NCI-H2029 treated with DMSO at 0.1 percent for 48 hours (cell line): ENCODE results near the gene UBE2Q2.
"Not testable (repeated sequence)": the region's sequence is repeated elsewhere in the genome, so short reads cannot be mapped to it uniquely, and the experiment has no call there.

Experiments used
- DNase-seq: peaks from one replicate; lab custom pipeline; 2025; lab: John Stamatoyannopoulos, UW

UBE2Q2 gene

DNA sequence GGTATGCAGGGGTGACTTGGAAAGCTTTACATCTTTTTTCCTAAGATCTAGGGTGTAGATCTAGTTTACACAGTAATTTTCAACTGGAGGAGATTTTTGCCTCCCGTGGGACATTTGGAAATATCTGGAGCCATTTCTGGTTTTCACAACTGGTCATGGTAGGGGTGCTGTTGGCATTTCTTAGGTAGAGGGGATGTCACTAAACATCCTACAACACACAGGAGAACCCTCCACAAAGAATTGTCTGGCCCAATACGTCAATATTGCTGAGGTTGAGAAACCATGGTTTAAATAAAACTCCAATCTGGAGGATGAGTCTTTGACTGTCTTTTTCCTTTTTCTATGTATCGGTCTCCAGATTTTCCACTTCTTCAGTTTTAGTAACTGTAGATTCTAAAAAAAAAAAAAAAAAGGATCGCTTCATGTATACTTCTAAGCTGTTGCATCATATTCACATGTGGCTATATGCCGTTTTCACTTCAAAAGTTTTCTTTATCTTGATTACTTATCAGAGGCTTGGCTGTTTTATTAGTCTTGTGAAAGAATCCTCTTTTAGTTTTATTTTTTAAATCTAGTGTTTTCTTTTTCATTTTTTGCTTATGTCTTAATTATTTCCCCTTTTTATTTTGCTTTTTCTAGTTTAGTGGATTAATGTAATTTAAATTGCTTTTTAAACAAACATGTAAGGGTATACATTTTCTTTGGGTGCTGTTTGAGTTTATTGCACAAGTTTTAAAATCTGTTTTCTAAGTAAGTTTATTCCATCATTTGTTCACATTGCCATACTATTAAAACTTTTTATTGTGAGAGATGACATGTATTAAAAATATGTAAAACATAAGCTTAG lies 21.2 kb downstream of the UBE2Q2 start:
- DNase-seq: no peak

DNA sequence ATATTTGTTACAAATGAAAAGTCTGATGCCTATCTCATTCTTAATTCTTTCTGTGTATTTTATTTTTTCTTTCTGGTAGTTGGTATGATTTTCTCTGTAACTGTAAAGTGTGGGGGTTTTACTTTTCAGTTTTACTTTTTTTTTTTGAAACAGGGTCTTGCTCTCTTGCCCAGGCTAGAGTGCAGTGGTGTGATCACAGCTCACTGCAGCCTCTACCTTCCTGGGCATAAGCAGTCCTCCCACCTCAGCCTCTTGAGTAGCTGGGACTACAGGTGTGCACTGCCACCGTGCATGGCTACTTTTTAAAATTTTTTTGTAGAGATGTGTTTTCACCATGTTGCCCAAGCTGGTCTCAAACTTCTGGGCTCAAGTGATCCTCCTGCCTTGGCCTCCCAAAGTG lies 22.8 kb downstream of the UBE2Q2 start:
- DNase-seq: not testable (repeated sequence)

GRCh38 chr15:75866916-75867315 lies 23.7 kb downstream of the UBE2Q2 start:
- no peak for DNase-seq

- DNase-seq: no peak
These were observed 24.2 kb downstream of the UBE2Q2 start for GRCh38 chr15:75867449-75867848.

GRCh38 chr15:75868019-75868418 lies 24.8 kb downstream of the UBE2Q2 start:
- DNase-seq: no peak

DNA sequence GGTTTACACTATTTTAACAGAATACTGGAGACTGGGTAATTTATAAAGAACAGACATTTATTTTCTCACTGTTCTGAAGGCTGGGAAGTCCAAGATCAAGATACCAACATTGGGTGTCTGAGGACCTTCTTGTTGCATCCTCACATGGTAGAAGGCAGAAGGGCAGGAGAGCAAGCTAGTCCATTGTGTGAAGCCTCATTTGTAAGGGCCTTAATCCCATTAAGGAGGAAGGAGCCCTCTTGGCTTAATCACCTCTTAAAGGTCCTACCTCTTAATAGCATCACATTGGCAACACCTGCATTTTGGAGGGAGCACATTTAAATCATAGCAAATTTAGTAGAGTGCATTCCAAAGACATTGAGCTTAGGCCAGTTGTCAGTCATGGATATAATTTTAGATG lies 26.2 kb downstream of the UBE2Q2 start:
- no peak for DNase-seq

- not testable (repeated sequence) for DNase-seq
These were observed 28.3 kb downstream of the UBE2Q2 start for GRCh38 chr15:75871589-75871988.

DNA sequence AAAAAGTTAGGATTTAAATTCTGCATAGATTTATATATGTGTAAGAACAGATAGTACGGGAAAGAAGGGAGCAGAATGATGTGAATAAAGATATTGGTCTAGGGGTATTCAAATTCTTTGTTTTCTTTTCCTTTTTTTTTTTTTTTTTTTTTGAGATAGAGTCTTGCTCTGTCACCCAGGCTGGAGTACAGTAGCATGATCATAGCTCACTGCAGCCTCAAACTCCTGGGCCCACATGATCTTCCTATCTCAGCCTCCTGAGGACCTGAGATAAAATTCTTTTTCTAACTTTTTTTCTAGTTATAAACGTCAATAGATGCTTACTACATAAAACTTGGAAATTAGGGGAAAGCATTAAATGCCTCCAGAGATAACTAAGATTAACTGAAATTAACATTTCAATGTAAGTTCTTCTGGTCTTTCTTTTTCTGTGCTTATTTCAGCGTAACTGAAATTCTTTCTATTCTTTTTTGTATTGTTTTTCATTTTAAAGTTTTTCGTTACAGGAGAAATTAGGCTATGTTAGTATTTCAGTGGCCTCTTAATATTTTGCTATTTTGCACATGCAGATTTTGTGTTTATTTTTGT lies 29.2 kb downstream of the UBE2Q2 start:
- DNase-seq: no peak

DNA sequence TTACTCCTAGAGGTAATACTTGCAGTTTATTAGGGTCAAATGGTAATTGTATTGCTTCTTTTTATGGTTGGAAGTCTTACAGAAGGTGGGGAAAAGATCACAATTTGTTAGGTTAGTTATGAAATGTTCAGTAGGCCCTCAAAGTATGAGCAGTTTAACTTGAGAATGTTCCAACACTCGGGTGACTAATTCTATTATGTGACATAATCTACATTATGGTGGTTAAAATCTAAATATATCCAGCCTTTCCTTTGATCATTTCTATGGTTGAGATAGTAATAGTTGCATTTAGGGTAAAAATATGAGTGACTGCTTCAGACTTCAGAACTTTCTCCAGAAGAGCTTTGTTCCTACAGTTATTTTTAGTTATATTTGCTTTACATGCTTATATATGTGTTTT lies 40.8 kb downstream of the UBE2Q2 start:
- DNase-seq: no peak

DNA sequence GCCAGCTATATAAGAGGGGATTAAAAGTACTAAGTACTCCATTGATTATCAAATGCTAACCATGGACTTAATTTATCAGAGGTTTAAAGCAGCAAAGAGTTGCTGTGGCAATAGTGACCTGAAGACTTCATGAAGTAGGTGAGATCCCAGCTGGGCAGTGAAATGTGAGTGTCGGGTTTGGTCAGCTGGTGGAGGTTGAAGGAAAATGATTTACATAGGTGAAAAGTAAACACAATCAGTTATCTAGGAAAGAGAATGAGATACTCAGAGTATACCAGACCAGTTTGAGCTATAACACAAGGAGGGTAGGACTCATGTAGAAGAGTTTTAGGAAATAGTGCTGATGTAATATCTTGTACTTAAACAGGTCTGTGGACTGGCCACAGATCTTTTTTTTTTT lies 43.9 kb downstream of the UBE2Q2 start:
- DNase-seq: no peak

DNA sequence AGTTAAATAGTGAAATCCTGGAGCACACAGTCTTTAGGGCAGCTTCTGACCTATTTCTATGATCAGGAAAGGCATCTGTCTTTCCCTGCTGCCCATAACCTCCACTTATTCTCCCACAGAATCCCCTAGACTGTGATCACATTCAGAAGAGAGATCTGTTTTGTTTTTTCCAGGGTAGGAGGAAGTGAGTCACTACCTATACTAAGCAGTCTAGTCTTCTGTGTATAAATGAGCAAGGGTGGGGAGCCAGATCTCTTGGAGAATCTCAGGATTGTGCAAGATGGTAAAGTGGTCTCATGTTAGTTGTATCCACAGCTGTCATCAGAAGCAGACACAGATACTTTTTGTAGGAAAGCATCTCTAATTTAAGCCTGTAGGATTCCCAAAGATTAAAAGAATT lies 48.6 kb downstream of the UBE2Q2 start:
- DNase-seq: no peak

- DNase-seq: no peak
These were observed 52.5 kb downstream of the UBE2Q2 start for GRCh38 chr15:75895731-75896130.

DNA sequence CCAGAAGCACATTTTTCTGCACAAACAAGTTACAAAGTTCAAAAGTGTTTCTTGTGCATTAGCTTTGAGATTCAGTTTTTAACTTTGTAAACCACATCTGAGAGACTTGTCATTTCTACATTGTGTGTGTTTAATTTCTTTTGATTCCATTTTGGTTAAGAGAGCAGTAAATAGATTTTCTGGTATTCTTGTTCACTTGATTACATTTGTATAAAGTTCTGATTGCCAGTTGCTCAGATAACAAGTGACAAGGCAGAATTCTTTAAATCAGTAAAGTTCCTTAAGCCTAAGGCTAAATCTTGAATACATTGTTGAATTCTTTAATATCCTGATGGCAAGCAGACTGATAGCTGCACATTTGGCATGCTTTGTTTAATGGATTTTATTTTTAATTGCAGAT lies 57.3 kb downstream of the UBE2Q2 start:
- no peak for DNase-seq

DNA sequence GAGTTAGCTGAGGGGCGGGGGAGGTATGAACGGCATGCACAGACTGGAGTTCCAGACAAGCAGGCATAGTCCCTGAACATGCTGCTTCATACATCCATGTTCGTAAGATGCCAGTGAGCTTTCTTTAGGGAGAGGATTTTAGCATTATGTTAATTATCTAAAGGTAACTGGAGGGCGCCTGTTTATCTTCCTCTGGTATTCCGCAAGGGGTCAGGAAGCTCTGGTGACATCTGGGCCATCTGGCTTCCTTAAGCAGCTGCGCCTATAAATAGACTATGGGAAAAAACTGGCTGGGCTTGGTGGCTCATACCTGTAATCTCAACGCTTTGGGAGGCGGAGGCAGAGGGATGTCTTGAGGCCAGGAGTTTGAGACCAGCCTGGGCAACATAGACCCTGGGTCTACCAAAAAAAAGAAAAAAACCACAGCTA lies 58.9 kb downstream of the UBE2Q2 start:
- no peak for DNase-seq

GRCh38 chr15:75903331-75904239 lies 60.3 kb downstream of the UBE2Q2 start, which contains the start of gene FBXO22:
TSS of gene FBXO22 (plus strand) at chr15:75903878. CDS start at chr15:75903964, 86 bp downstream.
- DNase-seq: peak; percentile 33

DNA sequence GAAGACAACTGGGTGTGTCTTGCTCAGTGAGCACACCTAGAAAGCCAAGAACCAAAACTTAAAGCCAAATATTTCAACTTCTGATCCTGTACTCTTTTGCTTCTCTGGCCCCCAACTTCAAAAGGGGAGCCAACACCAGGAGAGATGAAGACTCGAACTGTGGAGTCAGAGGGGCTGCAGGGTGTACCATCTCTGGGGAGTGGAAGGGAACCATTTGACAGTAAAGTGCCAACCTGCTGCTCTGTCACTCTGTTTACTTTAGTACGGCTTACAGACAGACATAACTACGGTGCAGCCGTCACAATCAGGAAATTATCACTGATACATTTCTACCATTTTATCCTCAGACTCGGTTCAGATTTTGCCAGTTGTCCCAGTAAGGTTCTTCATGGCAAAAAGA lies 62.0 kb downstream of the UBE2Q2 start:
- DNase-seq: no peak

GRCh38 chr15:75910355-75910754 lies 67.1 kb downstream of the UBE2Q2 start:
- not testable (repeated sequence) for DNase-seq

DNA sequence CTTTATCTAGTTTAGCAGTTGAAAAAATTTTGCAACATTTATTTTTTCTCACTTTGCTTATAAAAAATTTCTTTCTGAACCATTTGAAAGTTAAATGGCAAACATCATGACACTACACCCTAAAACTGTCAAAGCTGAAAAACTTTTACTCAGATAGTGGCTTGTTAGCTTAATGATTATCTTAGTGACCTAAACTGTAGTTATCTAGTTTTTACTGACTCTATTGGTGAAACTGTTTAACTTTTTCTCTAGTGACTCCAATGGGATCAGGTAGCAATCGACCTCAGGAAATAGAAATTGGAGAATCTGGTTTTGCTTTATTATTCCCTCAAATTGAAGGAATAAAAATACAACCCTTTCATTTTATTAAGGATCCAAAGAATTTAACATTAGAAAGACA lies 73.7 kb downstream of the UBE2Q2 start:
- no peak for DNase-seq

DNA sequence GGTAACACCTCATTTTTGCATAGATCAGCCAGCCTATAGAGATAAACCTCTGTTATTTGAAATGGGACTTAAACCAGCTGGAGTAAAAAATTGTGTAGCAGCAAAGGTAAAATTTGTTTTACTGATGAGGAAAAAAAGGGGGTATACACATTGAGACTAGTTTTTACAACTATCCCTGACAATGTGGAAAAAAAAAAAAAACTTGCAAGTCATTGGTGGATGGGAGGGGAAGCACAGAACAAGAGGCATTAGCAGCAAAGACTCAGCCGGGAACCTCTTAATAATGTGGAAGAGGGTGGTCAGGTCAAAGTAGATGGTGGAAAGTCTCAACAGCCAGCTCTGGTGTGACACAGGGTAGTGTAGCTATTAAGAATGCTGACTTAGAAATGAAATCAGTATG lies 74.9 kb downstream of the UBE2Q2 start:
- no peak for DNase-seq

DNA sequence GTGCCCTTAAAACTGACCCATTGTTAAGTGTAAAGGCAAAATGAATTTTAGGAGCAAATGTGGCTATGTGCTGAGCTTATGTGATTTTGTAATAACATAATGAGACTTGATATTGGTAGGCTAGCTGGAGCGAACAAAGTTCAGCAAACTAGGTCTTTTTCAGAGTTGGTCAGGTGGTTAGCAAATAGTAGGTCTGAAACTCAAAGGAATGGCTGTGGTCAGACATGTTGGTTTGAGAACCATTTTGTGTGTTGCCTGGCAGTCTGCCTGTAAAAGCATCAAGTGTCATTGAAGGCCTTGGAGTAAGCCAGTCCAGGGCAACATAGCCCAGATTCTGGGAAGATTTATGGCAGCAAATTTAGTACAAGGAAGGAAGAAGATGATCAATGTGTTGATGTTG lies 76.8 kb downstream of the UBE2Q2 start:
- DNase-seq: no peak

GRCh38 chr15:75921732-75922703 lies 78.8 kb downstream of the UBE2Q2 start:
- no peak for DNase-seq
